ENCODE measurements around the gene VAX1. TPM values are rescaled to one million over a fixed set of nuclear protein-coding genes. Genes with fewer than 3 reads are reported as not detected.

Gene VAX1
- total RNA-seq, 4 donors from 2014 or later, result not detected

GRCh38 chr10:117136391-117136975 is 1.6 kb downstream of the VAX1 start:
- TF ChIP-seq CTCF (IDR thresholded peaks at IDR 0.05; ENCODE audit: low read depth), result no peak

- TF ChIP-seq CTCF (IDR thresholded peaks at IDR 0.05; ENCODE audit: low read depth), result no peak
These were observed 2.5 kb downstream of the VAX1 start for GRCh38 chr10:117135480-117136140.

- no peak for TF ChIP-seq CTCF (IDR thresholded peaks at IDR 0.05; ENCODE audit: low read depth)
These were observed 3.1 kb downstream of the VAX1 start for GRCh38 chr10:117135026-117135372.

- TF ChIP-seq CTCF (IDR thresholded peaks at IDR 0.05; ENCODE audit: low read depth), result no peak
These were observed 3.6 kb downstream of the VAX1 start for GRCh38 chr10:117134306-117135025.

- TF ChIP-seq CTCF (IDR thresholded peaks at IDR 0.05; ENCODE audit: low read depth), result no peak
These were observed 4.1 kb downstream of the VAX1 start for GRCh38 chr10:117134056-117134305.

GRCh38 chr10:117133273-117134055 is 4.6 kb downstream of the VAX1 start:
- no peak for TF ChIP-seq CTCF (IDR thresholded peaks at IDR 0.05; ENCODE audit: low read depth)

- no peak for TF ChIP-seq CTCF (IDR thresholded peaks at IDR 0.05; ENCODE audit: low read depth)
These were observed 5.3 kb downstream of the VAX1 start for GRCh38 chr10:117132751-117133231.

Data from subcutaneous adipose tissue (tissue), 4 donors.